ENCODE results near the gene LEFTY1.

DNA sequence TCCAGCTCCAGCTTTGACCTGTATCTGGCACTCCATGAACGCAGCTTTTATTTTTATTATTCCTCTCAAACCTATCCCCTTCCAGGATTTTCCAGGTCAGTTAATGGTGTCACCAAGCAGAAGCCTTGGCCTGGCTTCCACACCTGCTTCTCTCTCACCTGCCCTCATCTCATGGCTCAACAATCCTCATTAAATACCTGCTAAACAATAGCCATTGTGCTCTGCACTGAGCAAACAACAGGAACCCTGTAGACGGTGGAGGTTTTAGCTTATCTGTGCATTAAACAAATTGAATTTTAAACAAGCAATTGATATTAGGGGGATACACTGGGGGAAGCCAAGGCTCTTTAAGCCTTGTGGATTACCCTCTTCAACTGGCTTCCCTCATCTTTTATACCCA lies 19.8 kb upstream of the LEFTY1 start:
- TF ChIP-seq CTCF (IDR thresholded peaks at IDR 0.05; ENCODE audit: low read depth, low read length, poor library complexity, severe bottlenecking) (no peak), EZH2phosphoT487 (IDR thresholded peaks at IDR 0.05; ENCODE audit: borderline replicate concordance, low read length) (no peak)

All from DOHH2 (cell line).